Measurements from ENCODE around the gene RANGAP1.
A peak's percentile ranks its signal among the peaks of the same experiment; 100 is the strongest.

The RANGAP1 gene, protein sequence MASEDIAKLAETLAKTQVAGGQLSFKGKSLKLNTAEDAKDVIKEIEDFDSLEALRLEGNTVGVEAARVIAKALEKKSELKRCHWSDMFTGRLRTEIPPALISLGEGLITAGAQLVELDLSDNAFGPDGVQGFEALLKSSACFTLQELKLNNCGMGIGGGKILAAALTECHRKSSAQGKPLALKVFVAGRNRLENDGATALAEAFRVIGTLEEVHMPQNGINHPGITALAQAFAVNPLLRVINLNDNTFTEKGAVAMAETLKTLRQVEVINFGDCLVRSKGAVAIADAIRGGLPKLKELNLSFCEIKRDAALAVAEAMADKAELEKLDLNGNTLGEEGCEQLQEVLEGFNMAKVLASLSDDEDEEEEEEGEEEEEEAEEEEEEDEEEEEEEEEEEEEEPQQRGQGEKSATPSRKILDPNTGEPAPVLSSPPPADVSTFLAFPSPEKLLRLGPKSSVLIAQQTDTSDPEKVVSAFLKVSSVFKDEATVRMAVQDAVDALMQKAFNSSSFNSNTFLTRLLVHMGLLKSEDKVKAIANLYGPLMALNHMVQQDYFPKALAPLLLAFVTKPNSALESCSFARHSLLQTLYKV

DNA sequence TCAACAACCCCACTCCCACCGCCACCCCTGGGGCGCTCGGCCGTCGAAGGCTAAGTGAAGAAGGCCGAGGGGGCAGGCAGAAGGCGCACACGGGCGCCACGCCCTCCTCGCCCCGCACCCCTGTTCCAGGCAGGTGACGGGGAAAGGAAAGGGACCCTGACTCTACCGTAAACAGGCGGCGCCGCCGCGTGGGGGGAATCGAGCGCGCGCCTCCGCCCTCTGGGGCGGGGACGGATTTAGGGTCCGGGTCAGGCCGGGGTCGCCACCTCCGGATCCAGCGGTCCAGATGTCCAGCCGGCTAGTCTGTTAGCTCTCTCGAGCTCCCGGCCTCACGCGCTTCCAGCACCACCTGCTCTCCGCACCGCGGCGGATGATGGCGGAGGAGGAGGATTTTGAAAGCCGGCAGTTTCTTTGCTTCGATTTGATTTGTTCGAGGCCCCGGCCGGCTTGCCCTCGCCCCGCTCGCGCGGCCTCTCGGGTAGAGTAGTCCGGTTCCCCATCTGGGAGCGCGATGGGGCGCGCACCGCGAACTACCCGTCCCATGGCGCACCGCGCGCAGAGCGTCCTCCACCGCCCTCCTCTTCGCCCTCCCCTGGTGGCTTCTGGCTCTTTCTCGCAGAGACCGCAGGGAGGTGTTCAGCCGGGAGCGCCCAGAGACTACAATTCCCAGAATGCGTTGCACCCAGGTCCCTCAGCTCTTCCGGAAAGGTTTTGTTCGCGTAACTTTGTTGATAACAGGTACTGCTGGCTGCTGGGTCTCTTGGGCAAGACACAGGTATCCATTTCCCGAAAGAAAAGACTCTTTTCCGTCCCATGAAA is at the start of gene RANGAP1:
Gene RANGAP1 (minus strand): TSS at position 368 of the 819 bp plus-strand sequence. CDS start 5,143 bp downstream, outside the sequence.
- DNase-seq (ENCODE audit: insufficient read length, low spot score) (peak; percentile 98), FAIRE-seq (peak; percentile 99)

GRCh38 chr22:41334951-41335635 is 49.1 kb upstream of the RANGAP1 start:
- no peak for FAIRE-seq
- DNase-seq (ENCODE audit: insufficient read length, low spot score) = no peak

DNA sequence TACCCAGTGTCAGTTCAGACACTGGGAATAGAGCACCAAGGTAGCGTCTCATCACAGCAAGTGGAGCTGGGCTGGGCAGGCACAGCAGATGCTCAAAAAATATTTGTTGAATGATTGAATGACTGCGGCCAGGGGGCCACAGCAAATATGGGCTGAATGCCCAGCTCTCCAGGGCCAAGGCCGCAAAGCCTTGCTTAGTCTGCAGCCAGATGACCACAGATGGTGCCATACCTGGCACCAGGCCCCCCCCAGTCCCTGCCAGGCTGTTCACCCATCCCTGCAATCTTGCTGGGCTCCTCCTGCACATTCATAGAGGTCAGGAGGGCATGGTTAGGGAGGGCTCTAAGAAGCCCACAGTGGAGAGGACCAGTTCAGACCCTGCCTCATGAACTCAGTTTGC is 48.2 kb upstream of the RANGAP1 start:
- FAIRE-seq (no peak), DNase-seq (ENCODE audit: insufficient read length, low spot score) (no peak)

- DNase-seq (ENCODE audit: insufficient read length, low spot score) = no peak
- FAIRE-seq = no peak
Observed at GRCh38 chr22:41333806-41334205, 47.8 kb upstream of the RANGAP1 start.

- no peak for FAIRE-seq
Observed at GRCh38 chr22:41332217-41332939, 46.4 kb upstream of the RANGAP1 start.

GRCh38 chr22:41330169-41330568 is 44.2 kb upstream of the RANGAP1 start:
- DNase-seq (ENCODE audit: insufficient read length, low spot score) (no peak), FAIRE-seq (no peak)

More at GRCh38 chr22:41332217-41332939, 46.4 kb upstream of the RANGAP1 start:
- DNase-seq (ENCODE audit: insufficient read length, low spot score) = no peak

- FAIRE-seq (no peak), DNase-seq (ENCODE audit: insufficient read length, low spot score) (no peak)
Observed at GRCh38 chr22:41327124-41327523, 41.1 kb upstream of the RANGAP1 start.

DNA sequence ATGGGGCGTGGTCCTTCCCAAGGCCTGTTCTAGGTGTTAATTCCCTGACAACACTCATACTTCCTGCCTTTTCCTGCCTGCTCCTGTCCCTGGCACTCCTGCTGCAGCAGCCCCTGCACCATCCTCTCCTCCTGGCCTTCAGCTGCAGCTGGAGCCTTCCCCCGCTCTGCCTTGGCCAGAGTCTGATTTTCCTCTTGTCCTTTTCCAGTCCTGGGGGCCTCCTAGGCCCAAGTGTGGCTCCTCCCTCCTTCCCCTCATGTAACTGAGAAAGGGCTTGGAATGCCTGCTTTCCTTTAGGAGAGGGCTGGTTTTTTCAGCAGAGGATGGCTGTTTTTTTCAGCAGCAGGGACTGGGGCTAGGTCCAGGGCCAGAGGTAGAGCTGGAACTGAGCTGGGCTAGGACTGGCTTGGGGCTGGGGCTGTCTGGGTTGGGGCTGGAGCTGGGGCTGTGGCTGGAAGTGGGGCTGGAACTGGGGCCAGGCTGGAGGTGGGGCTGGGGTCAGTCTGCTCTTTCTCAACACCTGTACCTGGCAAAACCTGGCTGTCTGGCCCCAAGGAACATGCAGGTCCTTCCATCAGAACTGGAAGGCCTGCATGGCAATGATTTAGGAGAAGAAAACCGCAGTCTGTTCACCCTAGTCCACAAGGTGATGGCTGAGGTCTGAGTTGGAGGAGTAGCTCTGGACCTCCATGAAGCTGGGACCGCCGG is 39.0 kb upstream of the RANGAP1 start:
- DNase-seq (ENCODE audit: insufficient read length, low spot score) (no peak), FAIRE-seq (no peak)

- DNase-seq (ENCODE audit: insufficient read length, low spot score) (no peak), FAIRE-seq (no peak)
Observed at GRCh38 chr22:41320416-41321240, 34.6 kb upstream of the RANGAP1 start.

GRCh38 chr22:41315586-41315985 is 29.6 kb upstream of the RANGAP1 start:
- FAIRE-seq = no peak
- no peak for DNase-seq (ENCODE audit: insufficient read length, low spot score)

- DNase-seq (ENCODE audit: insufficient read length, low spot score) (no peak), FAIRE-seq (no peak)
Observed at GRCh38 chr22:41314821-41315220, 28.8 kb upstream of the RANGAP1 start.

GRCh38 chr22:41311487-41311886 is 25.5 kb upstream of the RANGAP1 start:
- no peak for FAIRE-seq
- DNase-seq (ENCODE audit: insufficient read length, low spot score) = no peak

GRCh38 chr22:41310336-41310735 is 24.3 kb upstream of the RANGAP1 start:
- DNase-seq (ENCODE audit: insufficient read length, low spot score) = no peak
- FAIRE-seq = no peak

- FAIRE-seq = no peak
- DNase-seq (ENCODE audit: insufficient read length, low spot score) = no peak
Observed at GRCh38 chr22:41308544-41308947, 22.6 kb upstream of the RANGAP1 start.

DNA sequence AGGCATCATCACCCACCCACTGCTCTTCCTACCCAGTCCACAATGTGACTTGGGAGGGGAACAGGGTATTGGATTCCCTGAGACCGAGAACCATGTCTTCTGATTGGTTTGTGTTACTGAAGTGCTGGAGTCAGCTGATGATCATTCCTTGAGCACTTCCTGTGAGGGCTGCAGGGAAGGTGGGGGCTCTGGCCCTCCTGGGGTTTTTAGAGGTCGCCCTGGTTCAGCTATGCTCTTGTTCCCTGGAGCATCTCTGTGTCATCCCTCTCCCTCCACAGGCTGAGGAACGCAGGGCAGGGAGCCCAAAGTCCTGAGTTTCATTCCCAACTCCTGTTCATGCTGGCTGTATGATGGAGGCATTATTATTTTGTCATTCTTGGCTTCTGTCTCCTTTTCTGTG is 22.1 kb upstream of the RANGAP1 start:
- FAIRE-seq = no peak
- DNase-seq (ENCODE audit: insufficient read length, low spot score) = no peak

DNA sequence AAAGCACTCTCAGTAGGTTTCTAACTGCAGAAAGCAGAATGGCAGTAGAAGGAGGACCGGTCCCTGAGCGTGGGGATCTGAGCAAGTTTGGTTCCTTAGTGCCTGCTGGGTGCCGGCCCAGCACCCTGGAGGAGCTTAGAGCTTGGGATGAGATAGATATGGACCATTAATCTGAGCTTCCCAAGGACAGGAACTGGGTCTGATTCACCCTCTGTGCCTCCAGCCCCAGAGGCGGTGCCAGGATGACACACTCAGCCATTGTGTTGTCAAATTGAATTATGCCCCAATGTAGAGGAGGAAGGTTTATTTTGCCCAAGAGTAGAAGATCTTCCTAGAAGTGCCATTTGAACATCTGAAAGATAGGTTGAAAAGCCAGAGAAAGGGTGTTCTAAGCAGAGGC is 19.7 kb upstream of the RANGAP1 start:
- DNase-seq (ENCODE audit: insufficient read length, low spot score) (no peak), FAIRE-seq (no peak)

GRCh38 chr22:41302811-41303210 is 16.8 kb upstream of the RANGAP1 start:
- peak; percentile 18 for FAIRE-seq

GRCh38 chr22:41302021-41302767 is 16.2 kb upstream of the RANGAP1 start:
- FAIRE-seq (no peak), DNase-seq (ENCODE audit: insufficient read length, low spot score) (peak; percentile 30)

More at GRCh38 chr22:41302811-41303210, 16.8 kb upstream of the RANGAP1 start:
- no peak for DNase-seq (ENCODE audit: insufficient read length, low spot score)

Data from GM19239 (cell line).